GM20000 (cell line): ENCODE measurements around the gene PJVK.
"Not testable (repeated sequence)": the region's sequence is repeated elsewhere in the genome, so short reads cannot be mapped to it uniquely, and the experiment has no call there.

Source experiments
- DNase-seq: peaks from one replicate; pipeline ENCODE4 v3.0.0; 2012; ENCODE audit warnings: low spot score
- CTCF ChIP-seq: IDR thresholded peaks from 2 replicates; pipeline ENCODE4 v1.5.1; 2012; ENCODE audit warnings: mild to moderate bottlenecking, control low read depth; ENCODE audit errors: extremely low read depth, missing control alignments

PJVK gene

GRCh38 chr2:178455947-178456346 lies 4.8 kb downstream of the PJVK start:
- DNase-seq, result no peak
- no peak for TF ChIP-seq CTCF

- DNase-seq, result no peak
- TF ChIP-seq CTCF, result no peak
These were observed 6.3 kb downstream of the PJVK start for GRCh38 chr2:178457390-178457886.

- TF ChIP-seq CTCF, result no peak
- DNase-seq, result no peak
These were observed 18.2 kb downstream of the PJVK start for GRCh38 chr2:178469219-178469849.

GRCh38 chr2:178471313-178471712 lies 20.1 kb downstream of the PJVK start:
- not testable (repeated sequence) for DNase-seq

GRCh38 chr2:178473373-178473772 lies 22.2 kb downstream of the PJVK start:
- no peak for DNase-seq
- no peak for TF ChIP-seq CTCF

GRCh38 chr2:178473931-178474330 lies 22.8 kb downstream of the PJVK start:
- DNase-seq, result no peak
- no peak for TF ChIP-seq CTCF

- no peak for DNase-seq
- TF ChIP-seq CTCF, result no peak
These were observed 23.4 kb downstream of the PJVK start for GRCh38 chr2:178474560-178474959.

GRCh38 chr2:178476477-178476876 lies 25.3 kb downstream of the PJVK start:
- no peak for TF ChIP-seq CTCF
- no peak for DNase-seq
